GM10266 (cell line): ENCODE measurements around the gene RERE.

Source experiments
- DNase-seq: peaks from one replicate; pipeline ENCODE4 v3.0.0; 2012; ENCODE audit errors: extremely low spot score
- TF ChIP-seq, protein P1 (sequence below): IDR thresholded peaks from 2 replicates; pipeline ENCODE4 v1.5.1; 2012; ENCODE audit warnings: mild to moderate bottlenecking, low read depth; ENCODE audit not compliant: control insufficient read depth, insufficient read depth; ENCODE audit errors: missing control alignments

RERE gene

DNA sequence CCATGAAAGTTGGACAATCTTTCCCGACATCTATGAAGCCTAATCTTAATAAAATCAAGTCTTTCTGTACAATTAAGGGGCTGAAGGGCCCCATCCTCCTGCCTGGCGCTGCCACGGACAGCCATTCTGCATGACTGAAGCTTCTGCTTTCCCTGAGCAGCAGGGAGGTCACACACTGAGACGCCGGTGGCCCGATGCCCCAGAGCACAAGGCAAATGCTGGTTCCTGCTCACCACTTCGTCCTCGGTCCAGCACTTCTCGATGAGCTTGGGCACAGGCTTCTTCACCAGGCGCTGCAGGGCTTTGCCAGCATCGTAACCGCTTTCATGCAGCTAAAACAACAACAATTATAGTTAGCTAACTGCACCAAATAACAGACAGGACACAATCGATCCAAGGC, 351.7 kb downstream of the RERE start:
- DNase-seq = no peak
- TF ChIP-seq, protein P1, sequence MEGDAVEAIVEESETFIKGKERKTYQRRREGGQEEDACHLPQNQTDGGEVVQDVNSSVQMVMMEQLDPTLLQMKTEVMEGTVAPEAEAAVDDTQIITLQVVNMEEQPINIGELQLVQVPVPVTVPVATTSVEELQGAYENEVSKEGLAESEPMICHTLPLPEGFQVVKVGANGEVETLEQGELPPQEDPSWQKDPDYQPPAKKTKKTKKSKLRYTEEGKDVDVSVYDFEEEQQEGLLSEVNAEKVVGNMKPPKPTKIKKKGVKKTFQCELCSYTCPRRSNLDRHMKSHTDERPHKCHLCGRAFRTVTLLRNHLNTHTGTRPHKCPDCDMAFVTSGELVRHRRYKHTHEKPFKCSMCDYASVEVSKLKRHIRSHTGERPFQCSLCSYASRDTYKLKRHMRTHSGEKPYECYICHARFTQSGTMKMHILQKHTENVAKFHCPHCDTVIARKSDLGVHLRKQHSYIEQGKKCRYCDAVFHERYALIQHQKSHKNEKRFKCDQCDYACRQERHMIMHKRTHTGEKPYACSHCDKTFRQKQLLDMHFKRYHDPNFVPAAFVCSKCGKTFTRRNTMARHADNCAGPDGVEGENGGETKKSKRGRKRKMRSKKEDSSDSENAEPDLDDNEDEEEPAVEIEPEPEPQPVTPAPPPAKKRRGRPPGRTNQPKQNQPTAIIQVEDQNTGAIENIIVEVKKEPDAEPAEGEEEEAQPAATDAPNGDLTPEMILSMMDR = no peak

DNA sequence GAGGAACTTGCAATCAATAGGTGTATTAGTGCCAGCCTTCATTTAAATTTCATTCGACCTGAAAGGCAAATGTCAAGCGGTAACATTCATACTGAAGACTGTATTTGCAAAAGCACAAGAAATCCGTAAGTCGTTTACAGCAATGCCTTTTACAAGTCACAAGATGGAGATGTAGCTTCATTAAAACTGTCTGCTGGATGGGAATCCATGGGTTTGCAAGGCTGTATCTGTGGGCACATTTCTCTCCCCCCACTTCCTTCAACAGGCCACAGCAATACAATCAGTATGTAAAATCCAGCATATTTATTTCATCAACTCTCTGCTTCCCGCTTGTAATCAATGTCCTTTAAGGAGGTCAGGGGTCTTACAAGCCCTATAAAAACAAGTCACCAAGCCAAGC, 352.4 kb downstream of the RERE start:
- TF ChIP-seq, protein P1 = no peak
- no peak for DNase-seq

DNA sequence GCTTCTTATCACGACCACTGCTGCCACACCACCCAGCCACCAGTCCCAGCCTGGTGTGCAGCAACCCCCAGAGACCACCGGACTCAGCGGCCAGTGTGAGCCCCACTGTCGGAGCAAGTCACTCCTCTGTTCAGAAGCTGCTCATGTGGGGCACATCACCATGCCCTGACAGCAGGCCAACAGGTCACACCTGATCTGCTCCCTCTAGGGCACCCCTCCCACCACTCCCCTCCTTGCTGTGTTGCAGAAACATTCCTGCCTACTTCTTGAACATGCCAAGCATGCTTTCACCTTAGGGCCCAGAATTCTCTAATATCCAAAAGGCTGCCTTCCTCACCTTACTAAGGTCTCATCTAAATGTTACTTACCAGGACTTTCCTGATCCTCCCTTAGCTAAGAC, 353.1 kb downstream of the RERE start:
- TF ChIP-seq, protein P1 = no peak
- no peak for DNase-seq

DNA sequence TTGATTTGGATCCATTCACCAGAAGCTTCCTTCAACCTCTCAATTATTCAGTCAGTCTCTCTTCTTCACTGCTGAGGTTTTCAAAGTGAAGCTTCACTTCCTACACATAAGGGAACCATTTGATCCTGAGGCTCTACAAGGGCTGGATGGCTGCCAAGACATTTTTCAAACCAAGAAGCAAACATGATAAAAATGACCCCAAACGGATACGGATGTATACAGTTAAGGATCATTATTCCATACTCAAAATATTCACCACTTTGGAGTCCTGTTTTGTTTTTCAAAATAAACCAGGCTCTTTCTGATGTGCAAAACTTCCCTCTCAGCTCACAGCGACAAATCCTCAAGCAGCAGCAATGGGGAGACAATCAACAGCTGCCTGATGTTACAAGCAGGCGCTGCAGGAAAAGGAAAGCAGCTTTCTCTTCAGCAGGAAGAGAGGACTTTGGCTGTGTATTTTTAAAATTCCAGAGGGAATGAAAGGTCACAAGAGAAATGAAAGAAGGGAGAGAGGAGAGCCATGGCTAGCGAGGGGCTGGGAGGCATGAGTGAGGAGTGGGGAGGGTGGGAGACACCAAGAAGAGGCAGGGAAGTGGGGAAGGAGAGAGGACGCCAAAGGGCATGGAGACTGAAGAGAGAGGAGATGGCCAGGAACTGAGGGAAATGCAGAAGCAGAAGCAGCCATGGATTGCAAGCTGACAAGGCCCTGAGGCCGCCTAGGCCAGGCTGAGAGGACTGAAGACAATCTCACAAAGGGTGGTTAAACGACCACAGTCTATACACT, 354.1 kb downstream of the RERE start:
- DNase-seq = no peak
- TF ChIP-seq, protein P1 = no peak

DNA sequence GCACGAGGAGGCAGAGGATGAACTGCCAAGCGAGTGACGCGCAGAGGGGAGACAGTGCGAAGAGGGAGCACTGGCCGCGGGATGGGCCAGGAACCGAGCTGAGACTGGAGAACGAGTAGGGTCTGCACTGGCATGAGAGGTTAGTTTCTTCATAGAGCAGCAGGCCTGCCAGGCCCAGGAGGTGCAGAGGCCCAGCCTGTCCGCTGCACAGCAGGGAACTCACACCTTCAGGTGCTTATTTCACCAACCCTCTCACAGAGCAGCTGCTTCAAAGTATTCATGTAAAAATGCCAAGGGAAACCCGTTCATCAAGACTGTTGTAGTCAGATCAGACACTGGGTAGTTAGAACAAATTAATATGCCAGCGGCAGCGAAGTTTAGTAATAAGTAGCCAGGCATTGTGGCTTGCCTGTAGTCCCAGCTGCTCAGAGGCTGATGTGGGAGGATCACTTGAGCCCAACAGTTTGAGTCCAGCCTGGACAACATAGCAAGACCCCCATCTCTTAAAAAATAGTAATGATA, 355.0 kb downstream of the RERE start:
- TF ChIP-seq, protein P1 = no peak
- no peak for DNase-seq

DNA sequence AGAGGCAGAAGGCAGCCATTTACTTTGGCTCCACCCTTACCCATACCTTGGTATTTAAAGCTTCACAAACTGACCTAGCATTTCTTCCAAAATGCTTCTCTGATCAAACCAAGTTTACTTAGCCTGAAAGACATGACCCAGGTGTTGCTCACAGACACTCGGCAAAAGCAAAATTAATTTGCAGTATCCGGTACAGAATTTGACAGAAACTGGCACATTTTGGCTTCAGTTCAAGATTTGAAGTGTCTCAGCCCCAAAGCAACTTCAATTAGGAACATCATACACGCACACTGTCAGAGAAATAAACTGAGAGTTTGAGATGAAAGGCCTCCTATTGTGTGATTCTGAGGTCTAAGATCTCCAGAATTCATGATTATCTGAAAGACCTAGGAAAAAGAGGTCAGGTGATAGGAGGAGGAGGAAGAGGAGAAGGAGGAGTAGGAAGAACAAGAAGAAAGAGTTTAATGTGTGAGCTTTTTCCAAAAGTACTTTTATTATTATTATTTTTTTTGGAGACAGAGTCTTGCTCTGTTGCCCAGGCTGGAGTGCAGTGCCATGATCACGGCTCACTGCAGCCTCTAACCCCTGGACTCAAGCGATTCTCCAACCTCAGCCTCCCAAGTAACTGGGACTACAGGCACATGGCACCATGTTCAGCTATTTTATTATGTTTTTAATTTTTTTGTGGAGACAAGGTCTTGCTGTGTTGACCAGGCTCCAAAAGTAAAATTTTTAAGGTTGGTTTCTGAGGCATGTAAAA, 355.9 kb downstream of the RERE start:
- TF ChIP-seq, protein P1 = no peak
- DNase-seq = no peak

DNA sequence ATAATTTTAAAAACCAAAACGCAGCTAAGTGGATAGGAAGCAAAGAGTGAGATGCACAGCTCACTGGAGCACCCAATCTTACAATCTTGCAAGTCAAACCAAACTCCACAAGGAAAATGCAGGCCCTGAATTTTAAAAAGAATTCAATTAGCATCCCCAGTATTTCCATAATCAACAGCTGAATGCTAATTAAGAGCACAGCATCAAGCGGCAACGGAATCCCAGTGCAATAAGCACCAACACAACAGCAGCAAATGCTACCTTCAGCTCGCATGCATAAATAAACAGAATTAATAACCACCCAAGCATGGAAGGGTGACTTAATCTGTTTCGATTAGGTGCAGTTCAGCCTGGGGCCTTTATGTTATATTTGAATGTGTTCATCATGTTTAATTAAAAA, 356.7 kb downstream of the RERE start:
- TF ChIP-seq, protein P1 = no peak
- no peak for DNase-seq
